Measurements from ENCODE around the gene SLC66A2. TPM values are rescaled to one million over a fixed set of nuclear protein-coding genes. Genes with fewer than 3 reads are reported as not detected.

The SLC66A2 gene
- total RNA-seq, 2 donors from 2014 or later: 74.9 to 88.0 TPM

GRCh38 chr18:79975985-79976680 is 24.7 kb upstream of the SLC66A2 start:
- no peaks in the 10 kb centered on the region for H3K9me3 ChIP-seq
- intact Hi-C loops (cut with DNase I): no loop called here
- H3K27ac ChIP-seq: no peak overlapping the region
- H3K27me3 ChIP-seq: no peaks in the 10 kb centered on the region
- H3K9ac ChIP-seq (ENCODE audit: low read depth in 2 of 2, low read length in 2 of 2): peak overlapping the region in 1 of 2 donors; percentile 46
- H3K4me1 ChIP-seq: peaks cover 4% of the 10 kb centered on the region
- H3K4me3 ChIP-seq: no peak overlapping the region
- no peak for TF ChIP-seq CTCF (IDR thresholded peaks at IDR 0.05)
- peaks cover 6% of the 10 kb centered on the region for H3K36me3 ChIP-seq
- no peak for DNase-seq

DNA sequence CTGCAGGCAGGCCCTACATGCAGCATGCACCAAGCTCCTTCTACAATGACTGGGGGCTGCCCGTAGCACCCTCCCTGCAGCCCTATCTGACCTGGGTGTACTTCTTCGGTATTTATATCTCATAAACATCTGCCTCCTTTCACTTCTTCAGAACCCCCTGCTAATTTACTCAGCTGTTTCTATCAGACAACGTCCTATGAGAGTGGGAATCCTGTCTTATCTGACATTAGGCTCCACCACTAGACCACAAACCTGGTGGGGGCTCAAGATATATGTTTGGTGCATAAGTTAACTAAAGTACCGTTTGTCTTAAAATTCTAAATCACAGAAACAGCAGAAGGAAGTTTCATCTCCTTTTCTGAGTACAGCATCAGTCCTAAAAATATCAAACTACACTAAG is 23.6 kb upstream of the SLC66A2 start:
- Histone ChIP-seq H3K36me3 (peaks cover 9% of the 10 kb centered on the region), H3K9ac (ENCODE audit: low read depth in 2 of 2, low read length in 2 of 2) (no peak overlapping the region), H3K27ac (no peak overlapping the region), H3K9me3 (no peaks in the 10 kb centered on the region), H3K4me3 (no peak overlapping the region), H3K4me1 (peaks cover 4% of the 10 kb centered on the region), H3K27me3 (no peaks in the 10 kb centered on the region)
- DNase-seq: no peak
- intact Hi-C loops (cut with DNase I): no loop called here
- no peak for TF ChIP-seq CTCF (IDR thresholded peaks at IDR 0.05)

DNA sequence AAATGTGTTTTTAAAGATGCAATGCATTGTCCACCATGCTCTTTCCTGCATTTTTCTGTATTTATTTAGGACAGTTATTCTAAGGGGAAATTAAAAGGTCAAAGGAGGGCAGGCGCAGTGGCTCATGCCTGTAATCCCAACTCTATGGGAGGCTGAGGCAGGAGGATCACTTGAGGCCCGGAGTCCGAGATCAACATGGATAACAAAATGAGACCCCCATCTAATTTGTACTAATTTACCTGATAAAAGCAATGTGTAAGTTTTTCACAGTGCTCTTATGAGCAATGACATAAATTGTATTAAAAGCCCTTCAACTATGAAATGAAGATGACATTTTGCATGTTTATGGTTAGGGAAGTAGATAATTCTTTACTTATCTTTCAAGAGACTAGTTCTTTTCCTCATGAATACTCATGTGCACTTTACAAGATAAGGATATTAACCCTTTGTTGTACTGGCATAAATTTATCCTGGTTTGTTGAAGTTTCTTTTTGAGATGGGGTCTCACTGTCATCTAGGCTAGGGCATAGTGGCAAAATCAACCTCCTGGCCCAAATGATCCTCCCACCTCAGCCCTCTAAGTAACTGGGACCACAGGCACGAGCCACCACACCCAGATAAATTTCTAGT is 22.7 kb upstream of the SLC66A2 start:
- Histone ChIP-seq H3K27me3 (no peaks in the 10 kb centered on the region), H3K9me3 (no peaks in the 10 kb centered on the region), H3K27ac (no peak overlapping the region), H3K36me3 (peaks cover 9% of the 10 kb centered on the region), H3K9ac (ENCODE audit: low read depth in 2 of 2, low read length in 2 of 2) (no peak overlapping the region), H3K4me3 (no peak overlapping the region), H3K4me1 (peaks cover 4% of the 10 kb centered on the region)
- DNase-seq: no peak
- intact Hi-C loops (cut with DNase I): no loop called here
- no peak for TF ChIP-seq CTCF (IDR thresholded peaks at IDR 0.05)

DNA sequence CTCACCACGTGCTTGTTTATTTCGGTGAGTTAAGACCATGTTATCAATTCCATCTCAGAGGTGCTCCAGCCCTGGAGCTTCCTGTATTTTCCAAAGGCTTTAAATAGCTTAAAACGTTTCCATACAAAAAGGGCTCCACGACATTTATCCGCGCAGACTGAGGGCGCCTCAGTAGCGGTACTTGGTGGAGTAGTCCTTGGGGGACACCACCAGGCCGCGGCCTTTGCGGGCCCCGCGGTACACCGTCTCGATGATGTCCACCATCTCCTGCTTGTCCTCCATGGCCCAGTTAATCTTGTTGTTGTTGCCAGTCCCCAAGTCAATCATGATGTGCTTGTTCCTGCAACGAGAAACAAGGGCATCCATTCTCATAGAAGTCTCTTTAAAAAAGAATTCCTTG is 22.1 kb upstream of the SLC66A2 start:
- peaks cover 4% of the 10 kb centered on the region for H3K4me1 ChIP-seq
- no peak overlapping the region for H3K4me3 ChIP-seq
- no peak for TF ChIP-seq CTCF (IDR thresholded peaks at IDR 0.05)
- DNase-seq: no peak
- no peak overlapping the region for H3K9ac ChIP-seq (ENCODE audit: low read depth in 2 of 2, low read length in 2 of 2)
- intact Hi-C loops (cut with DNase I): no loop called here
- H3K27me3 ChIP-seq: no peaks in the 10 kb centered on the region
- H3K9me3 ChIP-seq: no peaks in the 10 kb centered on the region
- peaks cover 9% of the 10 kb centered on the region for H3K36me3 ChIP-seq
- peak overlapping the region; percentile 62 for H3K27ac ChIP-seq

DNA sequence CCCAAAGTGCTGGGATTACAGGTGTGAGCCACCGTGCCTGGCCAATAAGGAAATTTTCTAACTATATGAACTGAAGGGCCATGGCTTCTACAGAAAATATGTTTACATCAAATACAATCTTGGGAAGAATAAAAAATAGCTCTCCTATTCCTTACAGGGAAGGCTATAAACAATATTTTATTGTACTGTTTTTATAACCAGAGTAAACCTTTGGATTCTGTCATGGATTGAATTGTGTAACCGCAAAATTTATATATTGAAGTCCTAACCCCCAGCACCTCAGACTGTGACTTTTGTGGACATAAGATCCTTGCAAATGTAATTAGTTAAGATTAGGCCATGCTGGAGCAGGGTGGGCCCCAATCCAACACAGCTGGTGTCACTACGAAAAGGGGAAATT is 21.3 kb upstream of the SLC66A2 start:
- peaks cover 9% of the 10 kb centered on the region for H3K36me3 ChIP-seq
- intact Hi-C loops (cut with DNase I): no loop called here
- no peak for TF ChIP-seq CTCF (IDR thresholded peaks at IDR 0.05)
- H3K9ac ChIP-seq (ENCODE audit: low read depth in 2 of 2, low read length in 2 of 2): peak overlapping the region in 1 of 2 donors; percentile 31
- H3K4me3 ChIP-seq: no peak overlapping the region
- peaks cover 4% of the 10 kb centered on the region for H3K4me1 ChIP-seq
- no peak for DNase-seq
- H3K27me3 ChIP-seq: no peaks in the 10 kb centered on the region
- H3K27ac ChIP-seq: peak overlapping the region; percentile 62
- no peaks in the 10 kb centered on the region for H3K9me3 ChIP-seq

Measured in colonic mucosa (tissue), 4 donors.